NOMO-1 treated with DMSO at 0.1 percent for 48 hours (cell line): ENCODE results near the gene MAP1B.
A peak's percentile ranks its signal among the peaks of the same experiment; 100 is the strongest.

Experiments used
- DNase-seq: peaks from one replicate; lab custom pipeline; 2025; ENCODE audit not compliant: unreplicated experiment; lab: John Stamatoyannopoulos, UW

Gene MAP1B

DNA sequence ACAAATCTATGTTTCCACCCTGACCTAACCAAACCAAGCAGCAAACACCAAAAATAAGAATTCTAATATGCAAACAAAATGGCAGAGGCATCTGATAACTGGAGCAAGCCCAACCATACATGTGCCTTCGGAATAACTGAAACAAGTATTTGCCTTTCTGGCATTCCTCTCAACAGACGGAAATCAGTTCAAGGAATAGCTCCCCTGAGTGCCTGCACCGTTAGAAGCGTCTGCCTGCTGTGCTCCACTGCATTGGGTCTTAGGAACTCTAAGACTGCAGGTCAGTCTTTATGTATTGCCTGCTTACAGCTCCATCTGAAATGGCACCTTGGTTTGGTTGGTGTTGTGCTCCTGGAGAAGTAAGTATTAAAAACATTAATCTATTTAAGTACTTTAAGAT lies 114.3 kb downstream of the MAP1B start:
- no peak for DNase-seq

DNA sequence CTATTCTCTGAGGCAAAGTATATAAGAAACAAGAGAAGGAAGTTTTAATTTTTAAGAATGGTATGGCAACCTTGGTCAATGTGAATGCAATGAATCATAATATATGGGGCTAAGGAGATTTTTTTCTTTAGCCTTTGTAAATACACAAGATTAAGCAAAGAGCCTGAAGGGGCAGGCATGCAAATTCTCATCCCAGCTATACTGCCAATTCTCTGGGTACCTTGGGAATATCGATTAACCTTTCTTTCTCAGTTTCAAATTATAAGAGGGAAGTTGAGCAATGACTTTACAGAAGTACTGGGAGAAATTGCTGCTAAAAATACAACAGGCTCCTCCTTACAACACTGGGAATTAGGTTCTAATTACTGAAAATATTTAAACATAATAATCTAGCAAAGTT lies 115.2 kb downstream of the MAP1B start:
- DNase-seq = no peak

DNA sequence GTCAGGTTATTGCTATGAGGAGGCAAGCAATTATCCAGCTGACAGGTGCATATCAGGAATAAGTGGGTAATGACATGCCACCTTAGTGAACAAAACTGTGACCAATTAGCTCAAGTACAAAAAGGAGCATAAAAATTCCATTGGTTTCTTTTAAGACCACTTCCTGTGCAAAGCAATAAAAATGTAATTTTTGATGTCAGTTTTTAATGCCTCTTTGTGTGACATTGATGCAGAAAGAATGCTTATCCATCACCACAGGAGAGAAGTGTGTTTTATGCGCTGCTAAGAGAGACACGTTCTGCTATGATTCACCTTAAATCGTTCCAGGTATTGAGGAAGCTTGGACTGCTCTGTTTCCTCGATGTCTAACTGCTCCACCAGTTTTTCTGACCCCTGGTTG lies 116.1 kb downstream of the MAP1B start:
- no peak for DNase-seq

- no peak for DNase-seq
Observed at GRCh38 chr5:72224946-72225463, 117.7 kb downstream of the MAP1B start.

GRCh38 chr5:72225741-72226140 lies 118.5 kb downstream of the MAP1B start:
- no peak for DNase-seq

DNA sequence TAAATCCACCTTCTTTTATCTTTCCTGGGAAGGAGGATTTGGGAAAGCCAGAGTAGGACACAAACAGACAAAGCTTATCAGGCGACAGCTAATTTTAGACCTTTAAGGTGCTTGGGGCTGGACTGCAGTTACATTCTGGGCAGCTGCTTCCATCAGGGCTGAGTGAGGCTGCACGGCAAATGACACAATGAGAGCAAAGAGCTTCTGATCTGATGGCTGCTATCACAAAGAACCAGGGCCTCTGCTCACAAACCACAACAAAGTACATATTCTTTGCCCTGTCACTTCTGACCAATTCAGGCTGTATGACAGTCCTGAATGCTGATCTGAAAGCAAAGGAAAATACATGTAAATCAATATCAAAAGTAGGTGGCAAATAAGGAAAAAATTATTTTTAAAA lies 119.7 kb downstream of the MAP1B start:
- DNase-seq = no peak

- DNase-seq = no peak
Observed at GRCh38 chr5:72228960-72229359, 121.7 kb downstream of the MAP1B start.

DNA sequence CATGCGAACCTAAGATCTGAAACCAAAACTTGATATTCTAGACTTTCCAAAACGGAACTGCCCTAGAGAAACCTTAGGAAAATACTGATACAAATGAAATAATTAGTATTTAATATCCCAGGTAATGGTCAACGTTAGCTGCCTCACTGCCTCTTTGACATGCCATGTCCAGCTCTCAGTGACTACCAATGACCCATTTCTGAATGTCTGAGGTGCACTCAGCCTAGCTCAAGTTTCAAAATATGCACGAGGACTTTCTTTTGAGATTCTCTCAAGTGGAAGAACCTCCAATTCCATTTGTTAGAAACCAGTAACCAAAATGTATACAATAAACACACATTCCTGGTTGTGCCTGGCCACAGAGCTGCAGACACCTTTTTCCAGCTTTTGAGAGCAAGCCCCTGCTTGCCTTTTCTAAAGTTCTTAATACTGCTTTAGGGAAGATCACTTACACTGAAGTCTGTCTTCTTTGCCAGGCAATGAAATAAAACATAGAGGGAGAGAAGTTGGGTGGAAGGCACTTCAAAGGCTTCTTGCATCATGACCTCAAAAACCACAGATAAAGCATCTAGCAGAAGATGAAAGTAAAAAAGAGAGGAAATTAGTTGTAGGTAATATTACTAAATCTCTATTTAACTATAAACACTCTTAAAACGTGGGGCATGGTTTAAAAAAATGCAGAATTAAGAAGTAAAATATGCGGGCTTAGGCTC lies 124.9 kb downstream of the MAP1B start:
- peak; percentile 78 for DNase-seq

GRCh38 chr5:72232838-72233237 lies 125.6 kb downstream of the MAP1B start:
- DNase-seq = no peak

- DNase-seq = no peak
Observed at GRCh38 chr5:72233835-72234234, 126.6 kb downstream of the MAP1B start.

DNA sequence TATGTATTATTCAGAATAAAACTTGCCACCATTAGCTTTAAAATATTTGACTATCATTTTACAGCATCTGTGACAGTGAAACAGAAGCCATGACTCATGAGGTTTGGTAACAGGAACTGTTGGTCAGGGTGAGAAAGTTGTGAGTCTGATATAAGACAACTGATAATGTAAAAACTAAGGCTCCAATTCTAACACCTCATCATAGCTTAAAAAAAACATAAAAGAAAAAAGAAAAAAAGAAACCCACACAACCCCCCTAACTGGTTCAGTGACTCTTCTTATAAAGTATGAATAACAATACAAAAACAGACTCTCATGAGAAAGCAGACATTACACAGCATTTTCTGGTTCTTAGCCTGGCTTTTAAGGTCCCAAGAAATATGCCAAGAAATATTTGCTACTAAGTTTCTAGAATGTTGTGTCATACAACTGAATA lies 127.0 kb downstream of the MAP1B start:
- peak; percentile 63 for DNase-seq

DNA sequence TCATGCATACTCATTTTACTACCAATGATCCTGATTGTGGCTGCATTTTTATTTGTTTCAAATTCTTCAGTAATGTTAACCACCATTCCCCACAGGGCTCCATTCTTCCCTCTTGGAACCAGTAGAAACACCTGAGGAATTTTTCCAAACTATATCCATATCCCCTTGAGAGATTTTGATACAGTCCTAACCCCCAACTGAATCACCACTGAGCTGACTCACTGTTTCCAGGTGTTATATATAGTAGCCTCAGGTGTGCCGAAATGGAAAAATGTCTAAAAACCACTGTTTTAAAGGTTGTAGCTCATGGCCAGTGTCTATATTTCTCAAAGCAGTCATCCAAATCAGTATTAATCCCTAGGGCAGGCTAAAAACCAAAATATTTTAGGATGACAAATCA lies 127.6 kb downstream of the MAP1B start:
- no peak for DNase-seq

- DNase-seq = no peak
Observed at GRCh38 chr5:72235725-72236124, 128.4 kb downstream of the MAP1B start.

DNA sequence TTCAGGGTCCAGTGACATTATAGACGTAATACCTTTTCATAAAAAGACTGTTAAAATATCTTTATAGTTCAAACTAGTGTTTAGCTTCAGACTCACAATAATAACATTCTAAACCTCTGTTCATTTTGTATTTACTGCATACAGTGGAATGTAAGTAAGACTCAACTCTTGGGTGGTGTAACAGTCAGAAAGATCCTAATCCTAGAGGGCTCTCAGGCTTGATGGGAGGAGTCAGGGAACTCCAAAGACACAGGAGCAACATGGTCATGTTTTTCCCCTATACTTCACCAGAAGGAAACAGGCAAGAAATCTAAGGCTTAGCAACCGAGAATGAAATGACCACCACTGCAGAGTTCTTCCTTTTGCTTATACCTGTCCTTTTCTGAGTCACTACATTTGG lies 130.1 kb downstream of the MAP1B start:
- DNase-seq = no peak

DNA sequence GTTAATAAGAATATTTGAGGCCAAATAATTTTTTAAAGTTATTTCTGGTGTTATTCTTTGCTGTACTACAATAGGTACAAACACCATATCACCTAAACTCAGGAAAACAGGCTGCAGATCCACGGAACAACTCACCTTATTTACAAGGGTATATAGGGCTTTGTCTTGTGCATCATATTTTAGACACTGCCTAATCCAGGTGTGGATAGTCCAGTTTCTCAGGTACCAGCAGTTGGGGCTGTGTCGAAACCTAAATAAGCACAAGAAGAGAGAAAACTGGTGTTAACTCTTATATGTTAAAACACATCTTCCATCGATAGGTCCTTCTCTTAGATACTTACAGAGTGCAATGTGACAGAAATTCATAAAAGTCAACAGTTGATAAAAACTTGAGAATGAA lies 130.6 kb downstream of the MAP1B start:
- no peak for DNase-seq

- no peak for DNase-seq
Observed at GRCh38 chr5:72238712-72239445, 131.6 kb downstream of the MAP1B start.

GRCh38 chr5:72241346-72242003 lies 134.2 kb downstream of the MAP1B start:
- no peak for DNase-seq

GRCh38 chr5:72242796-72243475 lies 135.7 kb downstream of the MAP1B start:
- DNase-seq = no peak

- DNase-seq = no peak
Observed at GRCh38 chr5:72243706-72244105, 136.4 kb downstream of the MAP1B start.

GRCh38 chr5:72244862-72245371 lies 137.6 kb downstream of the MAP1B start:
- DNase-seq = no peak

DNA sequence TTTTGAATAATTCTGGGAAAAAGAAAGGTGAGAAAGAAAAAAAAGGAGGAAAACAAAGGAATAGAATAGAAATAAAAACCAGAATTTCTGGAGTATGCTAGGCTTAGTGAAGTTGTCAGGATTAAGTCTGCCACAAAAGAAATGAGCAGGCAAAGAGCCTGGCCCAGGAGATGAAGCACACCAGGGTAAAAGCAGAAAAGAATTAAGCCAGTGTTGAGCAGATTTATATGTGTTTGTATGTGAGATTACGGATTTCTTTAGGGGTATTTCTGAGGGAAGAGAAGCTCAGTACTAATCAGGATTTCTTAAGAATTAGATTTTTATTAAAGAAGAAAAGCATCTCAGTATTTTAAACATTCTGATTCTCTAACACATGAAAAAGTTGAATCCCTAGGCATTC lies 138.3 kb downstream of the MAP1B start:
- DNase-seq = no peak
